ENCODE data around the gene NTM.

The NTM gene

DNA sequence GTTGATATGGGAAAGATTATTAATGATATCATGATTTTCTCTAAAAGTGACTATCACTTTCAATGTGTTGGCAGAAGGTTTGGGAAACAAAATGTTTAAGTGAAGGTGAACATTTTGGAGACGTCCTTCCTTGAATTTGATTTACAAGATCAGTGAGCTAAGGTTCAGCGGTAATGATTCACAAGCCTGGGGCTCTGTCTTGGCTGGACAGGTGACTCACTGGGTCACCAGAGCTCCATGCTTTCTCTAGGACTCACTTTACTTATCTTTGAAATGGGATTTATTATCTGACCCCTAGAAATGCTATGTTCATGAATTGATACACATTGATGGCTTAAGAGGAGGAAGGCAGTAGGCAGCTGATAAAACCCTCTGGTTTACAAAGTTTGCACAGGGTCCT, 437.5 kb downstream of the NTM start:
- no peak for DNase-seq

GRCh38 chr11:131808470-131808869, 438.1 kb downstream of the NTM start:
- no peak for DNase-seq

DNA sequence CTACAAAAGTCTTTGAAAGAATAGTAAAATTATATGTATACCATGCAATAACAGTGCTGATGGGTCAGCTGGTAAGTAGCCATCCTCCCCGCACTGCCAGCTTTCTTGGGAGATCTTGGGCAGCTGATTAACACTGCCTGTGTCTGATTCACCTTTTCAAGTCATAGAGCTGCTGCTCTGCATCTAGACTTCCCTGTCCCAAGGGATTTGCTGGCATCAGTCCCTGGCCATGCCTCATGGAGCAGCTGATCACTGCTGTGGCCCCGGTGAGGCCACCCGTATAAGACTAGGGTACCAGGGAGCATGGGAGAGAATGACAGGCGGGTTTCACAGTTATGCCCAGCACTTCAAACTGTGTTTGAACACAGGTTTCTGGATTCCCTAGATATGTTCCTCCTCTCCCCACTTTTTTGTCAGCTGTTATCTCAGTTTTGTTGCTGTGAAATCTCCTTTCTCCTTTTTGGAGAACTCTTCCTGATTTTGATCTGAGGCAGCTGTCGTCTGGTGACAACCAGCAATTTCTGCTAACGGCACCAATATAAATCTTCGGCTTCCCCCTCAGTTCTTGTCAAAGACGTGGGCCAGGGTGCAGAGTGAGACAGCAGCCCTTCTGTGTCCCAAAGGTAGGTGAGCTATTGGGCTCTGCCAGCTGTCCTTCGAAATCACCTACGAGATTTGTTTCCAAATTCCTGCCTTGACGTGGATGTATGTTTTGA, 438.9 kb downstream of the NTM start:
- DNase-seq: no peak

GRCh38 chr11:131810541-131810940, 440.1 kb downstream of the NTM start:
- no peak for DNase-seq

GRCh38 chr11:131811383-131811782, 441.0 kb downstream of the NTM start:
- no peak for DNase-seq

GRCh38 chr11:131814108-131814507, 443.7 kb downstream of the NTM start:
- DNase-seq: no peak

- DNase-seq: no peak
Measured at GRCh38 chr11:131815590-131815989, 445.2 kb downstream of the NTM start.

DNA sequence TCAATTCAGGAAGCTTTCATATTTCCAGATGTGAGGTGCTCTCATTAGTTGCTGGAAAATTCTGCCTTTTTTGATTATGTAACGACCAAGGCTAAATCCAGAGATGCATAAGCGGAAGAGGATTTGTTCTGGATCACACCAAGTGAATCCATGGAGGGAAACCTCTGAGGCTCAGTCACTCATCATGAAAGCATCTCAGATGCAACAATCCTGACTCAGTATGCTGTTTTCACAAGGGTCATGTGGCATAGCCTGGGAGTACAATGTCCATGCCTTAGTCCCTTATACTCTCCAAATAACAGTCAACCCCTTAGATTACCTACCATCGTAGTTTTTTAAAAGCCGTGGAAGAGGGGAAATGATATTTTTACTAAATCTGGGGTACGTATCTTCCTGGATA, 445.6 kb downstream of the NTM start:
- no peak for DNase-seq

DNA sequence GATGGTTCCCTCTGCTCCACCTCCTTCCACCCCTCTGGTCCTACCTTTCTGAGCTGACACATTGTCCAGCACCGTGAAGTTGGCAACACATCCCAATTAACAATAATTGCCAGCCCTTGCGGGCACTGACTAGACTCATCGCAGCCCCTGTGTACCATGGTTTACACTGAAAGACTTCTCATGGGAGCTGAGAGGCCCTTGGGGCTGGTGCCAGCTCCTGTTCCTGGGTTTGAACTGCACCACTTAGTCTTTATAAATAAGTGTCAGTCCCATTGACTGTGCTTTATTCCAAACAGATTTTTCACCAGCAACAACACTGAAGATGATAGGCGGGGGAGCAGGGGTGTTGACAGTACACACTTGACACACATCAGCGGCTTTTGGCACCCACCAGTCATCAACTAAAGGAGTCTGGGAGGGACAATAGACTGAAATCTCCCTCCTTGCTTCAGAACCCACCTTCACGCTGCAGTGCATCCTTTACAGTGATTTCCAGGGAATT, 447.3 kb downstream of the NTM start:
- no peak for DNase-seq

- DNase-seq: no peak
Measured at GRCh38 chr11:131819865-131820264, 449.4 kb downstream of the NTM start.

DNA sequence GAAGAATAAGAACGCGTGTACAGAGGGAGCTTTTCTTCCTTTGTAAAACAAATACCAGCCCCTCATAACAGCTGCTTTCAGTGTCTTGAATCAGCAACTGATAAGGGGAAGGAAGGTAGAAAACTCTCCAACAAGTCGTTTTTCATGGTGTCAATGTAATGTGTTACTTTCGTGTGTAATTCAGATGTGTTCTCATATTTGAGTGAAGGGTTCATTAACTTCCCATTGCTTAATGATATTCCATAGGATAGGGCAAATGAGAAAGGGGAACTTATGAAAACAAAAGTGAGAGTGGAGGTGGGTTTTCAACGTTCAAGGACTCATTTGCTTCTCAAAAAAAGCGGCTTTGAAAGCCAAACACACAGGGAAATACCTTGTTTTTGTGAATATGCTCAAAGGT, 452.1 kb downstream of the NTM start:
- no peak for DNase-seq

GRCh38 chr11:131823772-131824171, 453.4 kb downstream of the NTM start:
- DNase-seq: no peak

DNA sequence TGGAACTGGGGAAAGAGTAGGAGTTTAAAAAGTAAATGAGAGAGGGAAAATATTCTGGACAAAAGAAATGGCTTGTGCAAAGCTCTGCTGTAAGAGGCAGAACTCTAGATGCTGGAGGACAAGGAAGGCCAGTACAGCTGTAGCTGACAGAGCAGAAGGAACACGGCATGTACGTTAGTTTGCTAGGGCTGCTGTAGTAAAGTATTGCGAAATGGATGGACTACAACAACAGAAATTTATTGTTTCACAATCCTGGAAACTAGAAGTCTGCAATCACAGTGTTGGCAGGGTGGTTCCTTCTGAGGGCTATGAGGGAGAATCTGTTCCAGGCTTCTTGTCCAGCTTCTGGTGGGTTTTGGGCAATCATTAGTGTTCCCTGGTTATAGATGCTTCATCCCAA, 454.4 kb downstream of the NTM start:
- DNase-seq: no peak

- no peak for DNase-seq
Measured at GRCh38 chr11:131827430-131827829, 457.0 kb downstream of the NTM start.

DNA sequence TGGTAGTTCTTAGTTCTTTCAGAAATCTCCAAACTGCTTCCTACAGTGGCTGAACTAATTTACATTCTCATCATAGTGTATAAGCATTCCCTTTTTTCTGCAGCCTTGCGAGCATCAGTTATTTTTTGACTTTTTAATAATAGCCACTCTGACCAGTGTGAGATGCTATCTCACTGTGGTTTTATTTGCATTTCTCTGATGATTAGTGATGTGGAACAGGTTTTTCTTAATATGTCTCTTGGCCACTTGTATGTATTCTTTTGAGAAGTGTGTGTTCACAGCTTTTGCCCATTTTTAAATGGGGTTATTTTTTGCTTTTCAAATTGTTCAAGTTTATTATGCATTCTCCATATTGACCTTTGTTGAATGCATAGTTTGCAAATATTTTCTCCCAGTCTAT, 459.3 kb downstream of the NTM start:
- DNase-seq: no peak

DNA sequence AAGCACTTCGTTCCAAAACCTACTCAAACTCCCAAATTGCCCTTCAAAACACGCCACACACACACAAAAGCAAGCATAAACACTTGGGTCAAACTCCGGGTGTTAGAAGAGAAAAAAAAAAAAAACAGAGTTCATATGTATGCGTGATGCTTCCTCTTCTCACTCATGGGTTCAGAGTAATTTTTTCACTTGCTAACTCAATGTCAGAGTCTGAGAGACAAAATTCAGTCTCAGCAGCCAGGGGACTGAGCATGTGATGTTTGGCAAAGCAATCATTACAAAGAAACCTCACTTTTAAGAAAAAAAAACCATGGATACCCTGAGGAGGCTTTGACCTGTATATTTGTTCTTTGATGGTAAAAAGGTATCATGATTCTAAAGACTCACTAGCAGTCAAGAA, 461.7 kb downstream of the NTM start:
- DNase-seq: no peak

DNA sequence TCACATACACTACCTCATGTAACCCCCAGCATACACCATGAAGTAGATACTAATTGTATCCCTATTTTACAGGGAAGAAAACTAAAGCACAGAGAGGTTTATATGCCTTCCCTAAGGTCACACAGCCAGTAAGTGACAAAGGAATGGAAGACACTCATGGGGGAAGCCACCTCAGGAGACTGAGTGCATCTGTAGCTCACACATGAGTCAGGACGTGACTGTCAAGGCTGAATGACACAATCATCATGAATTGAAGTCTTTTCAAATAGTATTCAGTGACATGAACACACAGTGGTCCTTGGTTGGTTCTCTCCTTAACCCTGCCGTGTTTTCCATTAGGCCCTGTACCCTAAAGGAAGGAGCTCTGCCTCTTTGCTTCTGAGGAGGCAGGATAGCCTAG, 463.0 kb downstream of the NTM start:
- no peak for DNase-seq

DNA sequence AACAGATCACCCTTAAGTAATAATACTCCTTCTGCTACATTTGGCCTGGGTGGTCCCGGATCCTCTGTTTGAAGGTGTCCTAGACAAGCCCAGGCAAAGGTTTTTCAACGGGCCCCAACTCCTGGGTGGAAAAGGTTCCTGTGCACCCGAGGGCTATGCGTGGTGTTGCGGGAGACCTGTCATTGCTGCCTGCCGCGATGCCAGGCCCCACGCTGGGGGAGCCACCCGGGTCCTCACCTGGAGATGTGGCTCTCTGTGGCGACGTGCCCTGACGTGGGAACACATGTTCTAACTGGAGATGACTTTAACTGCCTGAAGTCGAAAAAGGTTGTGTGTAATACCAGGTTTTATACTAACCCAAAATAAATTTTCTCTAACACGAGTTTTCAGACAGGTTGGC, 467.1 kb downstream of the NTM start:
- no peak for DNase-seq

DNA sequence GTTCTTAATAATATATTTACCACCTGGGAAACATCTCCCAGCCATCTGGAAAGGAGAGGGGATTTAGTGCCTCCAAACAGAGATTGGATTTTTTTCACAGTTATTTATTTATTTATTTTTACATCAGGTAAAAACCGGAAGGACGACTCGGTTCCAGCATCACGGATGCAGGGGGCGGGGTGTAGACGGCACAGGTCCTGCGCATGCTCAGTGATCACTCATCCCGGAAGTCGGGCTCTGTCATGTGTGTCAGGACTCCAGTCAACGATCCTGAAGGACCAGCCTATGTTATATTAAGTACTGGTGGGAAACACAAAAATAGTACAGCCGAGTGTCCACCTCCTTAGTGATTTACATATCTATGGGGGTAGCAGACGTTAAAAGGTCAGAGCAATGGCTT, 467.6 kb downstream of the NTM start:
- no peak for DNase-seq

- no peak for DNase-seq
Measured at GRCh38 chr11:131839326-131839725, 468.9 kb downstream of the NTM start.

- DNase-seq: no peak
Measured at GRCh38 chr11:131840545-131840944, 470.1 kb downstream of the NTM start.

- no peak for DNase-seq
Measured at GRCh38 chr11:131841028-131841427, 470.6 kb downstream of the NTM start.

DNA sequence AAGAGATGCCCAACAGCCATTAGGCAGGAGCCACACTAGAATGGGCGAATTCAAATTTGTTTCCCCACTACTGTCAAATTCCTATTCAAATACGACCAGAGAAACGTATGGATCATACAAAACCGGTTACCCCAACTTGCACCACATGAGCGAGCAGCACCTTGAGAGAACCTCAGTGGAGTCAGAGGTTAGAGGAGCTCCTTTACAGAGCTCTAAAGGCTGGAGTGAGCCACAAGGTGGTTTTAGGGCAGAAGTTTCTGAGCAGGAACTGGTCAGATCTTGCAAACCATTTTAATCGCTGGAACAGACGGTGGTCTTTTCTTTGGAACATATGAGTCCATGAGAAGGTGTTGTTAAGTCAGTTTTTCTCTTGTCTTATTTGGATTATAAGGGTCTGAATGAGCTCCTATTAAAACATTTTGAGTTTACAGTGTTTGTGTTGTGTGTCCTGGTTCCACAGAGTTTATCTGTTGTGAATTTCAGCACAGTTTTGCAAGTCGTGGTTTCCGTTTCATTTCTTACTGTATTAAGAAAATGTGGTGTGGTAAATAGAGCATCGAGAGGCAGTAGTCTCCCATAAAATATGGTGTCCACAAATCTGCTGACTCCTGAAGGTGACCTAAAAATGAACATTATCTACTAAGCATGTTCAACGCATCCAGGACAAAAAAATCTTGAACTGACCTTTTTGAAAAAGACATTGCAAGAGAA, 471.7 kb downstream of the NTM start:
- DNase-seq: no peak

DNA sequence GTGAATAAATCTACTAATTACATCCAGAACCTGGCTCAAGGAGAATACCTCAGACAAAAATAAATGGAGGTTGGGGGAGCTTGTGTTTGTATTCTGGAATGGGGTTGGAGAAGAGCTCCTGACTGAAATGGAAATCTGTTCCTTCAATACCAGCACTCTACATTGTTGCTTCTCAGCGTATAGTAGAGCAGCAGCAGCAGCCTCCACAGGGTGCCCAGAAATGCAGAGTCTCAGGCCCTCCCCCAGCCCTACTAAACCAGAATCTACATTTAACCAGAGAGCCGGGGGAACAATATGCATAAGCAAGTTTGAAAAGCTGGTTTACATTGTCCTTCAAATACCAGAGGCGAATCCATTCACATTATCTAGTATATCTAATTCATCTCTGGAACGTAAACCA, 474.8 kb downstream of the NTM start:
- DNase-seq: no peak

- no peak for DNase-seq
Measured at GRCh38 chr11:131849485-131849884, 479.1 kb downstream of the NTM start.

All from NCI-H2171 (cell line).